GM18508 (cell line): ENCODE data around the gene PSME3.
"Not testable (repeated sequence)": the region's sequence is repeated elsewhere in the genome, so short reads cannot be mapped to it uniquely, and the experiment has no call there.

ENCODE experiments used
- ATAC-seq: cut with Tn5 transposase; IDR thresholded peaks from one replicate; pipeline ENCODE4 v1.9.1; 2021; ENCODE audit warnings: moderate number of reproducible peaks; ENCODE audit not compliant: insufficient read depth, unreplicated experiment

The PSME3 gene

DNA sequence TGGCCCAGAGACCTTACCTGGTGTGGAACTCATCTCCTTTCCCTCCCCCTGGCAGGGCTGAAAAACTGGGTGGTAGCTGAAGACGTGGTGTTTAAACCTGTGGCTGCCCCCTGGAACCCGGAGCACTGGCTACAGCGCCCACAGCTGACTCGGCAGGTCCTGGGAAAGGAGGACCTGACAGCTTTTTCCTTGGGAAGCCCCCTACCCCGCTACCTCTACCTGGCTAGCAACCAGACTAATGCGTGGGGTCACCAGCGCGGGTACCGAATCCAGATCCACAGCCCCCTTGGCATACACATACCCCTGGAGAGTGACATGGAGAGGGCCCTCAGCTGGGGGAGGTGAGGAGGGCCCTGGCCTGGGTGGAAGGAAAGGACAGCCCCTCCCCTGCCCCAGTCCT, 15.8 kb downstream of the PSME3 start:
- no peak for ATAC-seq

DNA sequence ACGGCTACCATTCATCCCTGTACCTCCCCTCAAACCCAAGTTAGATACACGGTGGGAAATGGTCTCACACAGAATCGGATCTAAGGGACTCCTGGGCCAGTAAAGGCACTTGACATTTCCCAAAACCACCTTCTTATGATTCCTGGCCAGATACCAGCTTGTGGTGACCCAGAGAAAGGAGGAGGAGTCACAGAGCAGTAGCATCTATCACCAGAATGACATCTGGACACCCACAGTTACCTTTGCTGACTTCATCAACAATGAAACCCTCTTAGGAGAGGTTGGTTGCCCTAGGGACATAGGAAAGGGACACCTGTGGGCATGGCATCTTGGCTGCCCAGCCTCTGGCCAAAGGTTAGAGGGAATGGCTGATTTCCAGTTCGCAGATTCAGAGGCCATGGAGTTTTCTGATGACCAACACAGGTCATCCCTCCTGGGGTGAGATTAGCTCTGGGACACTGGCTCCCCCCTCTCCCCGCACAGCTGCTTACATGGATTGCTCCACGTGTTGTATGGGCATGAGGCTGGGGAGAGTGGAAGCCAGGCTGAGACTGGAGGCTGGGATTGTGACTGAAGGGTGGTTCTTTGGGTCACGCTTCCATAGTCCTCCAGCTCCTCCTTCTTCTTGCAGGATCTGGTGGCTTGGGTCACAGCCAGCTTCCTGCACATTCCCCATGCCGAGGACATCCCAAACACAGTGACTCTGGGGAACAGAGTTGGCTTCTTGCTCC, 16.4 kb downstream of the PSME3 start:
- ATAC-seq = no peak

DNA sequence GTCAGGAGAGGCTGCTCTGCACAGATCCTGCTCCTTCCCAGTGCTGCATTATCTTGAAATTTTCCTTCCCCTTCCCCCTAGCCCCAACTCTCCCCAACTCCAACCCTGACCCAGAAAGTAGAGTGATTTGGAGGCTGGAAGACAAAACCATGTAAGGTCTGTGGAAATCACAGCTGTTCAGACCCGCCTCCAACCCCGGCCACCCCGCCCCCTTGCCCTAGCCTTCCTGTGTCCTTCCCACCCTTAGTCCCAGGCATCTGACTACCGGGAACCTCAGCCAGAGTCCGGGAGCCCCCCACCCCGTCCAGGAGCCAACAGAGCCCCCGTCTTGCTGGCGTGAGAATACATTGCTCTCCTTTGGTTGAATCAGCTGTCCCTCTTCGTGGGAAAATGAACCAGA, 17.8 kb downstream of the PSME3 start, which contains the start of gene AOC3:
Gene AOC3 (plus strand): TSS at position 246 of the 400 bp plus-strand sequence. CDS start 145 bp downstream, at position 391.
- no peak for ATAC-seq

DNA sequence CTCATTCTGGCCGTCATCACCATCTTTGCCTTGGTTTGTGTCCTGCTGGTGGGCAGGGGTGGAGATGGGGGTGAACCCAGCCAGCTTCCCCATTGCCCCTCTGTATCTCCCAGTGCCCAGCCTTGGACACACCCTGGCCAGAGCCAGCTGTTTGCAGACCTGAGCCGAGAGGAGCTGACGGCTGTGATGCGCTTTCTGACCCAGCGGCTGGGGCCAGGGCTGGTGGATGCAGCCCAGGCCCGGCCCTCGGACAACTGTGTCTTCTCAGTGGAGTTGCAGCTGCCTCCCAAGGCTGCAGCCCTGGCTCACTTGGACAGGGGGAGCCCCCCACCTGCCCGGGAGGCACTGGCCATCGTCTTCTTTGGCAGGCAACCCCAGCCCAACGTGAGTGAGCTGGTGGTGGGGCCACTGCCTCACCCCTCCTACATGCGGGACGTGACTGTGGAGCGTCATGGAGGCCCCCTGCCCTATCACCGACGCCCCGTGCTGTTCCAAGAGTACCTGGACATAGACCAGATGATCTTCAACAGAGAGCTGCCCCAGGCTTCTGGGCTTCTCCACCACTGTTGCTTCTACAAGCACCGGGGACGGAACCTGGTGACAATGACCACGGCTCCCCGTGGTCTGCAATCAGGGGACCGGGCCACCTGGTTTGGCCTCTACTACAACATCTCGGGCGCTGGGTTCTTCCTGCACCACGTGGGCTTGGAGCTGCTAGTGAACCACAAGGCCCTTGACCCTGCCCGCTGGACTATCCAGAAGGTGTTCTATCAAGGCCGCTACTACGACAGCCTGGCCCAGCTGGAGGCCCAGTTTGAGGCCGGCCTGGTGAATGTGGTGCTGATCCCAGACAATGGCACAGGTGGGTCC, 18.4 kb downstream of the PSME3 start:
- not testable (repeated sequence) for ATAC-seq

DNA sequence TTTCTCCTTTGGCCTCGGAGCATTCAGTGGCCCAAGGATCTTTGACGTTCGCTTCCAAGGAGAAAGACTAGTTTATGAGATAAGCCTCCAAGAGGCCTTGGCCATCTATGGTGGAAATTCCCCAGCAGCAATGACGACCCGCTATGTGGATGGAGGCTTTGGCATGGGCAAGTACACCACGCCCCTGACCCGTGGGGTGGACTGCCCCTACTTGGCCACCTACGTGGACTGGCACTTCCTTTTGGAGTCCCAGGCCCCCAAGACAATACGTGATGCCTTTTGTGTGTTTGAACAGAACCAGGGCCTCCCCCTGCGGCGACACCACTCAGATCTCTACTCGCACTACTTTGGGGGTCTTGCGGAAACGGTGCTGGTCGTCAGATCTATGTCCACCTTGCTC, 19.2 kb downstream of the PSME3 start:
- ATAC-seq = no peak

DNA sequence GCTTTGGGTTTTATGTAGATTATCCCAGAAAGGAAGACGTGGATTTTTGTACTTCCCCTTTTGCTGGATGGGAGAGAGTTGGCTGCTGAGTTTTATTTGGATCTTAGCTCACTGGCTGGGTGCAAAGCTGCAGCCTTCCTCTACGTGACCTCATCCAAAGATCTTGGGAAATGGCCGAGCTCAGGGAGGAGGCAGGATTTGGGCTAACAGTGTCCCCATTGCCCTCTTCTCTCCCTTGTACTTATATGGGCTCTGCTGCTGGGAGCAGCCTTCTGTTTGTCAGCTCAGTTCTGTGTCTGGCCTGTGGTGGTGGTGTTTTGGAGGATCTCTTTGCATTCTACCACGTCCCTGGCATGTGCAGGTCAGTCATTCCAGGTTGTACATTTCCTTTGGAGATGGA, 19.8 kb downstream of the PSME3 start:
- no peak for ATAC-seq

DNA sequence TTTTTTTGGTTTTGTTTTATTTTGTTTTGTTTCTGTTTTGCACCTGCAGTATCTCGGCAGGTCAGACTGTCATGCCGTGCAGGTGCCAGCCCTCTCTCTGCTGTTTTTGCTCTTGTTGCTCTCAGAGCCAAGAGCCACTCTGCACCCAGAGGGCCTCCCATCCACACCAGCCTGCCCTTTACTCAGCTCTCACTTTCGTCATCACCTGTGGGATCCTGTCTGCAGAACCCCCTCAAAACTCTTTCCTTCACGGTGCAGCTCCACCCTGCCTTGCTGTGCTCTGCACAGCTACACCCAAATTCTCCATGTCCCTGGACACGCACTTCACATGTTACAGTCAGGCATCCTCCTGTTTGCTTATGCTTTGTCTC, 20.4 kb downstream of the PSME3 start:
- ATAC-seq = no peak

DNA sequence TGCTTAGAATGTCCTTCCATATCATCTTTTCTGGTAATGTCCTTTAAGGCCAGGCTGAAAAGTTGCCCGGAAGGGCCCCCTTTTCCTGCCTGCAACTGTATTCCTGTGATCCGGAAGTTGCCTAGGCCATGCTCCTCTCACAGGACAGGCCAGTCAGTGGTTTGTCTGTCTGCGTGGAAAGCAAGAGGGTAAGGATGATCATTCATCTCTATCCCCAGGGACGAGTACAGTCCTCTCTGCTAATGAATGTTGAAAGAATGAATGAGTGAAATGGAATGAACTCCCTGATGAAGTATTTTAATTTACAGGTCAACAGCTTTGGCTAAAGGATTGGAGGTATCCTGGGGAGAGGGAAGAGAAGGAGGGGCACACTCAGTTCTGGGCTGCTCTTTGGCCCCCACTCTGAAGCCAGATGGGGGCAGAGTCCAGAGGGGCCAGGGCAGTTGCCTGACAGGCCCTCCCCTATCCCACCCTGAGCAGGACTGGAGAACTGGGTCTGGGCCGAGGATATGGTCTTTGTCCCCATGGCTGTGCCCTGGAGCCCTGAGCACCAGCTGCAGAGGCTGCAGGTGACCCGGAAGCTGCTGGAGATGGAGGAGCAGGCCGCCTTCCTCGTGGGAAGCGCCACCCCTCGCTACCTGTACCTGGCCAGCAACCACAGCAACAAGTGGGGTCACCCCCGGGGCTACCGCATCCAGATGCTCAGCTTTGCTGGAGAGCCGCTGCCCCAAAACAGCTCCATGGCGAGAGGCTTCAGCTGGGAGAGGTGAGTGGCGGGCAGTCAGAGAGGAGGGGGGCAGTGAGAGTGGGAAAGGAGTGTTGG, 21.0 kb downstream of the PSME3 start:
- no peak for ATAC-seq

DNA sequence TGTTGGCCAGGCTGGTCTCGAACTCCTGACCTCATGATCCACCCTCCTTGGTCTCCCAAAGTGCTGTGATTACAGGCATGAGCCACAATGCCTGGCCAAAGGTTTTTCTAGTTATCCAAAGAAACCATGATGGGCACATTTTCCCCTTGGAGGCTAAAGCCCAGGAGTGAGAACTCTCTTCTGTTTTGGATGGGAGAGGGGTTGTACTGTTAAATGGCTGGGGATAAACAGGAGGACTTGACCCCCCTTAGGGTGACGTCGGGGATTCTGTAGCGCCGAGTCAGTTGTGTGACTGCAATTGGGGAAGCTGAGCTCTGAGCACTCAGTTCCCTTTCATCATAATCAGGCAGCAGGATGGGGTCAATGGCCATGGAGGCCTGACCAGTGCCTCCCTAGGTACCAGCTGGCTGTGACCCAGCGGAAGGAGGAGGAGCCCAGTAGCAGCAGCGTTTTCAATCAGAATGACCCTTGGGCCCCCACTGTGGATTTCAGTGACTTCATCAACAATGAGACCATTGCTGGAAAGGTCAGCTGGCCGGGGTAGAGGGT, 21.9 kb downstream of the PSME3 start:
- ATAC-seq = no peak

DNA sequence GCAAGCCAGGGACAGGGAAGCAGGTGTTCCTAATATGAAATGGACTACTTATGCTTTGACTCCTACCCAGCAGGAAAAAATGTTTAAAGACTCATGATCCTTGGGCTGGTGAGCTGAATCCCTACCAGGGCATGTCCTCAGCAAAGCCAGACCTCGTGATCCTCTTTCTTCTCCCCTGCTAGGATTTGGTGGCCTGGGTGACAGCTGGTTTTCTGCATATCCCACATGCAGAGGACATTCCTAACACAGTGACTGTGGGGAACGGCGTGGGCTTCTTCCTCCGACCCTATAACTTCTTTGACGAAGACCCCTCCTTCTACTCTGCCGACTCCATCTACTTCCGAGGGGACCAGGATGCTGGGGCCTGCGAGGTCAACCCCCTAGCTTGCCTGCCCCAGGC, 22.9 kb downstream of the PSME3 start:
- ATAC-seq = not testable (repeated sequence)

DNA sequence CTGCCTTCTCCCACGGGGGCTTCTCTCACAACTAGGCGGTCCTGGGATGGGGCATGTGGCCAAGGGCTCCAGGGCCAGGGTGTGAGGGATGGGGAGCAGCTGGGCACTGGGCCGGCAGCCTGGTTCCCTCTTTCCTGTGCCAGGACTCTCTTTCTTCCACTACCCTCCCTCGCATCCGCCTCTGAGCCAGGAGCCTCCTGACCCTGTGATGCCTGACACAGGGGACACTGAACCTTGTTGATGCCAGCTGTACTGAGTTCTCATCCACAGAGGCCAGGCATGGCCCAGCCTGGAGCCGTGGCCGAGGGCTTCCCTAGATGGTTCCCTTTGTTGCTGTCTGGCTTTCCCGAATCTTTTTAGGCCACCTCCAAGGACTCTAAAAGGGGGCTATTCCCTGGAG, 23.3 kb downstream of the PSME3 start:
- ATAC-seq = not testable (repeated sequence)

DNA sequence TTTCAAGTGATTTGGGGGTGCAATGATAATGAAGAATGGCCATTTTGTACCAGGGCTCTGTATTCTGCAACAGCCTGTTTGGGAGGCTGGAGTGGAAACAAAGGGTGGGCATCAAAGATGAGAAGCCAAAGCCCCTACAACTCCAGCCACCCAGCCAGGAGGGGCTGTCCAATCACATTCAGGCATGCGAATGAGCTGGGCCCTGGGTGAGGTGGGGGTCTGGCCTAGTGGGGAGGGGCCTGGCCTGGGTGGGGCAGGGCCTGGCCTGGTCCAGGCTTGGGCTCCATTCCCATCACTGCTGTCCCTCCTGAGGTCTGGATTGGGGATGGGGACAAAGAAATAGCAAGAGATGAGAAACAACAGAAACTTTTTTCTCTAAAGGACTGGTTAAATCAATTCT, 24.2 kb downstream of the PSME3 start:
- no peak for ATAC-seq

DNA sequence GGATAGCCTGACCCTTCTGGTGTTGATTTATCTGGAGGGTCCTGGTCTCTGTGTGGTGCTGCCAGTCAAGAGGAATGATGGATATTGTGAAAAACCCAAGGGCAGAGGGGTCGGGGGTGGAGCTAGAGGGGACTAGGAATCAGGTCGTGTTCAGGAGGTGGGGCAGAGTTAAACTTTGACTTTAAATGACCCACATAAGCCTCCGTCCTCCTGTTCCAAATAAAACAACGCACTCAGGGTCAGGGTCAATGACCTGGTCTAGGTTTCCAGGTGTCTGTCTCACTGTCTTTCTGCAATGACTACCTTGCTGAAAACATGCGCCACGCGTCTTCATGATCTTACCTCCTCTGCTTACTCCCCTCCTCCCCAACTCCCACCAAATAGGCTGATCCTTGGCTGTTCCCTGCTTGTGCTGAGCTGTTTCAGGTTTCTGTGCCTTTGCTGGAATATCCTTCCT, 32.5 kb downstream of the PSME3 start:
- ATAC-seq = no peak

DNA sequence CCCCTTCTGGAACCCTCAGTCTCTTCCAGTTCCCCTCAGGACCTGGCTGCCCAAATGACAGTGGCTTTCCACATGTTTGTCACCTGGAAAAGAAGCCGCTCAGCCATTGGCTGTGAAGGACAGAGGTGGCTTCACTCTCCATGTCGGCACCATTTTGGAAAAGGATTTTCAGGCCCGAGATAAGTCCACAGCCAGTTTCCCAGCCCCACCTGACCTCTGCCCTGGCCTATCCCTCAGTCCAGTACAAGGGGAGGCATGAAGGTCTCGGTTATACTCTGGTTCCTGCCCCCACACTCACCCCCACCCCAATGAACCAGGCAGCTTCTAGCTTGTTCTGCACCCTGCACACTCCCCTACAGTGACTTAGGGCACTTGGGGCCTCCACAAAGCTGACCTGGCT, 33.0 kb downstream of the PSME3 start:
- ATAC-seq = no peak

DNA sequence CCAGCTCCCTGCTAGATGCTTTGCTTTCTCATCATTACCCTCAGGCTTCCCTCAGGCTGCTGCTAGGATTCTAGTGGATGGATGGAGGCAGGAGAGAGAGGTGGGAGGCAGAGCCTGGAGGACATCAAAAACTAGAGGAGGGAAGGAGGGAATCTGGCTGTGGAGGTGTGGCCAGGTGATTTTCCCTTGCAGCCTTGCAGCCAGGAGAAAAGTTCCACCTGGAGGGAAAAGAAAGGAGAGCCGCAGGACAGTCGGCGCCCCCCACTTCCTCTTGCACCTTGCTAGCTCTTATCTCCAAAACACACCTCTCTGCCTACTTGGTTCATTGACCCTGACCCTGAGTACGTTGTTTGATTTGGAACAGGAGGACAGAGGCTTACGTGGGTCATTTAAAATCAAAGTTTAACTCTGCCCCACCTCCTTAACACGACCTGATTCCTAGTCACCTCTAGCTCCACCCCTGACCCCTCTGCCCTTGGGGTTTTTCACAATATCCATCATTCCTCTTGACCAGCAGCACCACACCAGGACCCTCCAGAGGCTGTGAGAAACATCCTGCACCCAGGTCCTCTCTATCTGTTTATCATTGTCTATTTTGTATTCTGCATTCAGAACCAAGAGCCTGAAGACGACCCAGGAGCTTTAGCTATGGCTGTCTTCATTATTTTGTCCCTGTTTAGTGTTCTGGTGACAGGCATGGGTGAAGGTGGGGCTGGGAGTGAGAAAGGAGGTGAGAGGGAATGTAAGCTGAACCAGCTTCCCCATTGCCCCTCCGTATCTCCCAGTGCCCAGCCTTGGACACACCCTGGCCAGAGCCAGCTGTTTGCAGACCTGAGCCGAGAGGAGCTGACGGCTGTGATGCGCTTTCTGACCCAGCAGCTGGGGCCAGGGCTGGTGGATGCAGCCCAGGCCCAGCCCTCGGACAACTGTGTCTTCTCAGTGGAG, 33.7 kb downstream of the PSME3 start:
- no peak for ATAC-seq

DNA sequence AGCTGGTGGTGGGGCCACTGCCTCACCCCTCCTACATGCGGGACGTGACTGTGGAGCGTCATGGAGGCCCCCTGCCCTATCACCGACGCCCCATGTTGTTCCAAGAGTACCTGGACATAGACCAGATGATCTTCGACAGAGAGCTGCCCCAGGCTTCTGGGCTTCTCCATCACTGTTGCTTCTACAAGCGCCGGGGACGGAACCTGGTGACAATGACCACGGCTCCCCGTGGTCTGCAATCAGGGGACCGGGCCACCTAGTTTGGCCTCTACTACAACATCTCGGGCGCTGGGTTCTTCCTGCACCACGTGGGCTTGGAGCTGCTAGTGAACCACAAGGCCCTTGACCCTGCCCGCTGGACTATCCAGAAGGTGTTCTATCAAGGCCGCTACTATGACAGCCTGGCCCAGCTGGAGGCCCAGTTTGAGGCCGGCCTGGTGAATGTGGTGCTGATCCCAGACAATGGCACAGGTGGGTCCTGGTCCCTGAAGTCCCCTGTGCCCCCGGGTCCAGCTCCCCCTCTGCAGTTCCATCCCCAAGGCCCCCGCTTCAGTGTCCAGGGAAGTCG, 34.6 kb downstream of the PSME3 start:
- not testable (repeated sequence) for ATAC-seq

DNA sequence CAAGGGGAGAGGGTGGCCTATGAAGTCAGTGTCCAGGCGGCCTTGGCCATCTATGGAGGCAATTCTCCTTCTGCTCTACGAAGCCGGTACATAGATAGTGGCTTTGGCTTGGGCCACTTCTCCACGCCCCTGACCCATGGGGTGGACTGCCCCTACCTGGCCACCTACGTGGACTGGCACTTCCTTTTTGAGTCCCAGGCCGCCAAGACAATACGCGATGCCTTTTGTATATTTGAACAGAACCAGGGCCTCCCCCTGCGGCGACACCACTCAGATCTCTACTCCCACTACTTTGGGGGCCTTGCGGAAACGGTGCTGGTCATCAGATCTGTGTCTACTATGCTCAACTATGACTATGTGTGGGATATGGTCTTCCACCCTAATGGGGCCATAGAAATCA, 35.1 kb downstream of the PSME3 start:
- ATAC-seq = no peak

DNA sequence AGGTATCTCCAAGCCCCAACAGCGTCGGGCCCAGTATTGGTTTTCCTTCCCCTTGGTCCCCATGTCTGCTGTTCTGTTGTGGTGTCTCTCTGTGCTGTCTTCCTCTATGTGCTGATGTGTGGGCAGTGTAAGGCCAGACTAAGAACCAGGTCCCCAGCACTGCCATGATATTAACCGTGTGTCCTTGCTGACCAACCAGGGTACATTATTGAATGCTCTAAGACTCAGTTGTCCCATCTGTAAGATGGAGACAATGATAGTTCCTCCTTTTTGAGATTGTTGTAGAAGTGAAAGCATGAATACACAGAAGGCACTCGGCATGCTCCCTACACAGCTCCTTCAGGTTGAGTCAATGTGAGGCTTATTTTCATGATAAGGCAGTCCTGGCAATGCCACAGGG, 38.5 kb downstream of the PSME3 start:
- no peak for ATAC-seq
